ELR (cell line): ENCODE data around the gene DCUN1D5.

Experiments used
- DNase-seq: peaks from one replicate; pipeline ENCODE4 v3.0.0-alpha.2; 2015; ENCODE audit warnings: low read depth

DCUN1D5 gene

DNA sequence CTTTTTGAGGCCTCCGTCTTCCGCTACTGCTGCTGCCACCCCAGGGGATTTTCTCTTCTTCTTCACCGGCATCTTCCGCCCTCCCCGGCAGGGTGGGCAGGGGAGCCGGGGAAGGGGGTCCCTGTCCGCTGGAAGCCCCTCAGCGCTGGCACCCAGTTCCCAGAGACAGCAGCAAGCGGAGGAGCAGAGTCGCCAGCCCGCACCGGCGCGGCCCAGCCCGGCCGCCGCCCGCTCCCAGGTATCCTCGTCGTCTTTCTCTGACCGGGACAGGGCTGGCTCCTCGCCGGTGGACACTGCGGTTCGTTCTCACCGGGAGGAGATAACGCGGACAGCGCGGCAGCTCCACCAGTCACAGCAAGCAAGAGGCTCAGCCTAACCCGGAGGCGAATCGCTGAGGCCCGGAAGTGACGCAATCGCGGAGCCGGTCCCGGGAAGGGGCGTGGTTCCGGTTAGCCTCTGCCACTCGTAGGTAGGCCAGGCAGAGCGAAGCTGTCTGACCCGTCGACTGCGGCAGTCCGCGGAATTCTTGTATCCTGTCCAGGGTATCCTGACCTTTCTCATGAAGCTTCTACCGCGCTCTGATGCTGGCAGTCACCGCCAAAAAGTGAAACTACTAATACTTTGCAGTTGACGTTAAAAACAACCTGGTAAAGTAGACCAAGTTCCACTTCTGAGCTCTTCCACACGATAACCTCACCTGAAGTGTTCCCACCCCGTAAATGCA is at the start of gene DCUN1D5:
Gene DCUN1D5, minus strand, starts transcription at position 360 of the 724 bp plus-strand sequence. Its CDS starts 288 bp downstream, at position 72.
- peak; percentile 97 for DNase-seq

- no peak for DNase-seq
Measured at GRCh38 chr11:103125462-103125861, 33.5 kb upstream of the DCUN1D5 start.

DNA sequence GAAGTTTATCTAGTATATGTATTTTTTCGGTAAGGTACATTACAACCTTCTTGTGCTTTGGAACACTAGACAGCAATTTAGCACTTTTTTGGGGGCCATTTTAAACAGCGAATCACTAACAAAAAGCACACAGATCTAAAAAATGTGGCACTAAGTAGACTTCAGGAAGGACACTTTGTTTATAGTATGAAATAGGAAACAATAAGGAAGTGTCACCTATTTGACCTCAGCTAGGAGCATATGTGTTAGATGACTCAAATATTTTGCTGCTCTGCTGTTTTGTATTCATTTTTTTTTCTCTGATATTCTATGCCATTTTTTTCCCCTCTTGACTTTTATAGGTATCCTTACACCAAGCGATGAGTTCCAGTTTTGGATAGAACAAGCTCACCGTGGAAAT is 22.9 kb upstream of the DCUN1D5 start:
- no peak for DNase-seq

DNA sequence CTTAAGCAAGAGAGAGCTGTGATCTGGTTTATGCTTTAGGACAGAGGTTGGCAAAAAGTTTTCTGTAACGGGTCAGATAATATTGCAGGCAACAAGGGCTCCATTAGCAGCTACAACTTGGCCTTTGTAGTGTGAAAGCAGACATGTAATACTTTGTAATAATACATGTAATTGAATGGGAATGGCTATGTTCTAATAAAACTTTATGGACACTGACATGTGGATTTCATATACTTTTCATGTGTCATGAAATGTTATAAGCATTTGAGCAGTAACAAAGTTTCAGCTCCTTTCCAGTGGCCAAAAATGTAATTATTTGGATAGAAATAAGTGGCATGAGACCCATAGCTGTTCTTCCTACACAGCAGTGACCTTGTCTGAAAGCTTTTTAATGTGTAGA is 20.4 kb upstream of the DCUN1D5 start:
- no peak for DNase-seq

DNA sequence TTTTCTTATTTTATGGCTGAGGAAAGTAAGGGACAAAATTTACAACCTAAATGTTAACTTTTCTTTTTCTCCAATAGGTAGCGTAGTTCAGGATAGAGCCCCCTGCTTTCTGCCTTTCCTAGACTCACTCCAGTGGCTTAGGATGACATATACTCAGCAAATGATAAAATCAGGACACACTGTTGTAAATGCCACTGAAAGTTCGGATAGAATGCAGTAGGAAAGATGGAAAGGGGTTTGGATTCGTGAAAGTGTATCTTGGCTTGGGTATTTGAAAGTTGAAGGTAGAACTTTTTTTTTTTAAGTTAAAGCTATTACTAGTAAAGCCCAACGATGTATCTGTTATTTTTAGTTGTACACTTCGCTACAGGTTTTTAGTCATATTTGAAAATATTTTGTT is 19.4 kb upstream of the DCUN1D5 start:
- DNase-seq, result no peak

- peak; percentile 65 for DNase-seq
Measured at GRCh38 chr11:103110391-103110790, 18.4 kb upstream of the DCUN1D5 start.

- DNase-seq, result peak; percentile 55
Measured at GRCh38 chr11:103109818-103110388, 17.9 kb upstream of the DCUN1D5 start.

GRCh38 chr11:103108933-103109817 is 17.2 kb upstream of the DCUN1D5 start, which contains the start of gene DYNC2H1:
DYNC2H1 (plus strand) TSS chr11:103109426; CDS start chr11:103109575, 149 bp downstream.
- DNase-seq, result peak; percentile 96

DNA sequence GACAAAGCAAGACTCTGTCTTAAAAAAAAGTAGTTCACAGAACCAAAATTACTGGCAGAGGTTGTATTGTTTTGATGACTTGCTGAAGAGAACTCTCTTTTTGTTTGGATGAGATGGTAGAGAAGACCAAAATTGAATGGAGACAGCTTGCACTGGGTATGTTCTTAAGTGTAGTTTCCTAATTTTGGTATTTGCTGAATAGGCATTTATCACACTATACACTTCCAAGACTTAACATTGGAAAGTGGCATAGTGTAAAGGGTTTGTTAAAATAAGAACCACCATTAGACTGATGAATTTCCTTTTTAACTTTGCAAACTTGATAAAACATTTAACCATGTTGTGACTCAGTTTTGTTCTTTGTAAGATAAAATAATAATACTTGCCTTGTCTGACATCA is 5.3 kb upstream of the DCUN1D5 start:
- DNase-seq, result no peak

DNA sequence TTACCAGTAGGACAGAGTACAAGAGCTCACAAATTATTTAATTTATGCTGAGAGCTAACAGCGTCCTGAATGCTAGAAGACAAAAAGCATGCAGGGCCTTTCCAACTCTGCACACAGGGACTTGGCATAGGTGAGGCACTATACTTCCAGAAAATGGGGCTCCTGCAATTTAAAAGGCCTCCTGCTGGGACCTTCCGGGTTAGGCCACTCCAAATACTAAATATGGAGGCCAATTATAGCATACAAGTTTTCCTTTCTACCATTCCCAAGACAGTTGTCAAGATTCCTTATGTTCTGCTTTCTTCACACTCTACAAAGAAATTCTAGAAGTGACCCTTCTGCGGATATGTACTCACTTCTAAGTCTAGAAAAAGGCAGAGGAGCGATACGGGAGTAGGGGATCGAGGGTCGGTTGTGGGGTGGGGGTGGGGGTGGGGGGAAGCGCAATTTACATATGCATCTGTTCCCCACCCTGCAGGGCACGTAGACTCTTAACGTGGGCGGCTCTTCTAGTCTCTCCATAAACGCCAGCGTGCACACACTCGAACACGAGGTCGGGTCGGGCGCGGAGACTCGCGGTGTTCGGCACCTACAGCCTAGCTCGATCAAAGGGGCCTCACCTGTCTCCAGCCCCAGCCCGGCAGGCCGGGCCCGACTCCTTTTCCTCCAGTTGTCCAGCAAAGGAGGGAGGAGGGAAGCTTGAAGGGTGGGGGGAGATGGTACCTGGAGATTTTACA is 728 bp downstream of the DCUN1D5 start:
- DNase-seq, result peak; percentile 66

- peak; percentile 31 for DNase-seq
Measured at GRCh38 chr11:103086461-103086860, 5.5 kb downstream of the DCUN1D5 start.

DNA sequence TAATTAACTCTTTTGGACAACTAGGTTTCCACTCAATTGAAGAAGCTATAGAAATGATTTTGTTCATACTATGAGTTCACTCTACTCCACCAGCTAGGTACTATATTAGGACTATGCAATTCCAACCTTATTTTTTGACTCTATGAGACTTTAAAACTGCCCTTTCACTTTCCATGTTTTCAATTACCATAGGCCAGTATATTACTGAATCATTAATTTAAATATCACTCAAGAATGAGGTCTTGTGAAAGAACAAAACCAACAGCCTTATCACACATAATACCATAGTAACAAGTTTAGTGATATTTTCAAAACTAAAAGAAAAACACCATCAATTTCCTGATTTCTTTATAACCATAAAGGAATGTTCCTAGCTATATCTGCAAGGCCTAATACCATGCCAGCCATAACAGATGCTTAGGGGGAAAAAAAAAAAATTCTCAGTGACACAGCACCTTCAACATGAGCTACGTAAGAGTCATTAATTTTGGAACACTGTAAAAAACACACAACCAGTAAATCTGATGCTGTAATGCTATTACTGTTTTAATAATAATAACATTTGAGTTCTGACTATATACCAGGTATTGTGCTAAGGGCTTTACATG is 6.1 kb downstream of the DCUN1D5 start:
- no peak for DNase-seq

DNA sequence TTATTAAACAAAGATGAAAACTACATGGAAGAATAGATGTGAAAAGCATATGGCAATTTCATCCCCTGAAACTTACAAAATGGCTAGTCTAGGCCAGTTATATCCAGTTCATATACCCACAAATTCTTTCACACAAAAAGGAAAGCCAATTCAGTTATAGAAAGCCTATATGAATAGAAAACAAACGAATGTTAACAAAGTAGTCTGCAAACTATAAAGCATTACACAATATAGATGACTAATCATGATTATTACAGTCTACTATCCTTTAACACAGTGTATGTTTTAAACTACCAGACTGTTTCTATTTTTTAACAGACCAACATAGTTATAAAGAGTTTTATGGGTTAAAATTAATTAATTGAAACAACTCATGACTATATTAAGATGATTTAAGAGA is 12.1 kb downstream of the DCUN1D5 start:
- DNase-seq, result peak; percentile 46

DNA sequence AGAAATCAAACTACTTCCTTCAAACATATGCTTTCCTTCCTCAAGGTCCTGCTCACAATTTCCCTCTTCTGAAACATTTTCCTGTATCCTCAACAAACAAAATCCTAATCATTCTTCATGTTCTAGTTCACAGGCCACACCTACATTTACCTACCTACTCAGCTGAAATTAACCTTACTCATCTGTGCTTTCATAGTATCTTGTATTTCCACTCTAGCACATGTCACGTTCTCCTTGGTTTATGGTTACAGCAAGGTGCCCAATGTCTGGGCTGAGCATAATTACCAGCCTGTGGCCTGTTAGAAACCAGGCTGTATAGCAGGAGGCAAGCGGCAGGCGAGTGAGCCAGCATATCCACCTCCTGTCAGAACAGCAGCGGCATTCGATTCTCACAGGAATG is 13.2 kb downstream of the DCUN1D5 start:
- DNase-seq, result no peak

DNA sequence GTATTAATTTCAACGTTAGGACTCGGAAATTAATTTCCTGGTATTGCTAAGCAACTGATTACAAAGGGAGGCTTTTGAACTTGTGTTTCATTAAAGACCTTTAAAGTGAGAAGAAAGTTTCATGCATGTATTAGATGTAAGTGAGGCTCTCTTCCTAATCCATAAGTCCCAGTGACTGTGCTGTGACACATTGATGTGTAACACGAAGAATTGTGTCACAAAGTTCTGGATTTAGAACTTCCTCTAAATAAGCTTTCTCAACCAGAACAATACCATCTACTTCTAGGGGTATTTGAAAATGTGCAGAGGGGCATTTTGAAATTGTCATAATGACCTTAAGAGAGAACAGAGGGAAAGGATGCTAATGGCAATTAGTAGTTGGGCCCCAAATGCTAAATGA is 14.4 kb downstream of the DCUN1D5 start:
- peak; percentile 14 for DNase-seq

GRCh38 chr11:103076361-103076760 is 15.6 kb downstream of the DCUN1D5 start:
- no peak for DNase-seq

GRCh38 chr11:103071008-103071407 is 21.0 kb downstream of the DCUN1D5 start:
- no peak for DNase-seq

DNA sequence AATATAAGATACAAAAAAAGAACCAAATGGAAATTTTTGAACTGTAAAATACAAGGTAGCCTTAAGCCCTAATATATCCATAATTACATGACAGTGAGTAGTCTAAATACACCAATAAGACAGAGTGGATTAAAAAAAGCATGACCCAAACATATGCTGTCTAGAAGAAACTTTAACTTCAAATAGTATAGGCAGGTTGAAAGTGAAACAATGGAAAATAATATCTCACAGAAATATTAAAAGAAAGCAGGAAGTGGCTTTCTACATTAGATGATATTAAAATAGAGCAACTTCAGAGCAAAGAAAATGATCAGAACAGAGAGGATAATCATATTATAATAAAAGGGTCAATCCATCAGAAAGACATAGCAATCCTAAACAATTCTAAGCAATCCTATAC is 21.8 kb downstream of the DCUN1D5 start:
- no peak for DNase-seq

GRCh38 chr11:103069367-103069766 is 22.6 kb downstream of the DCUN1D5 start:
- DNase-seq, result no peak

GRCh38 chr11:103067118-103067517 is 24.8 kb downstream of the DCUN1D5 start:
- DNase-seq, result no peak

DNA sequence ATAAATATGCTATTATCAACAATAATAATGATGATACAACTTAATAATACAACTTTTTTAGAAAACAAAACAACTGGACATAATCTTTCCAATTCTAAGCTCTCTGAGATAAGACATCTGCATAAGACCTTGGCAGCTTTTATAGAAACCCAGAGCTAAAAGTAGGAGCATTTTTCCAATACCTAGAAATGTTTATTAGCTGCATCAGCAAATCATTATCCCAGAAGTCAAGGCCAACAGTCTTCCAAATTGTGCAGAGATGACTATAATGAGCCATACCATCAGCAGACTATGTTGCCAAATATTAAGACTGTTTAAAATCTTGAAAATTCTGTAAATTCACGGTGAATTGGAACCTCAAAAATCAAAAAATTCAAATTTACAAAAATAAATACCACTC is 30.3 kb downstream of the DCUN1D5 start:
- no peak for DNase-seq
